ENCODE measurements around the gene CHRNA10. TPM values are rescaled to one million over a fixed set of nuclear protein-coding genes. Genes with fewer than 3 reads are reported as not detected.

The CHRNA10 gene
- polyA plus RNA-seq, 12 donors, result 2.4 to 6.3 (median 3.8) TPM; not detected in 1

DNA sequence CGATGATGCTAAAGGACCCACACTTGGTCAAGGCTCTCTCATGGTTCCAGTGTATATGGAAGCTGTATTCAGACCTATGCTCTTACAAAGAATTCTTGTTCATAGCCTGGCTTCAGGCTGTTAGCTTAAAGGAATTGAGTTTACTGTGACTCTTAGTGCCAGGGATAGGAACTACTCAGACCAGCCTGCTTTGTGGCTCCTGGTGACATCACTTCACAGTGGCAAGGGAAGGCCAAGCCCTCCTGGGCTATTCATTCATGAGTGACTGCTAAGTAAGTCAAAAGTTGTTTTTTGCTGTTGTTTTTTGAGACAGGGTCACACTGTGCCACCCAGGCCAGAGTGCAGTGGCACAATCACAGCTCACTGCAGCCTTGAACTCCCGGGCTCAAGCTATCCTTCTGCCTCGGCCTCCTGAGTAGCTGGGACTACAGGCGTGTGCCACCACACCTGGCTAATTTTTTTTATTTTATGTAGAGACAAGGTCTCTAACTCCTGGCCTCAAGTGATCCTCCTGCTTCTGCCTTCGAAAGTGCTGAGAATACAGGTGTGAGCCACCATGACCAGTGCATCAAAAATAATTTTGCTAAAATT lies 39.0 kb downstream of the CHRNA10 start:
- no peak for DNase-seq

DNA sequence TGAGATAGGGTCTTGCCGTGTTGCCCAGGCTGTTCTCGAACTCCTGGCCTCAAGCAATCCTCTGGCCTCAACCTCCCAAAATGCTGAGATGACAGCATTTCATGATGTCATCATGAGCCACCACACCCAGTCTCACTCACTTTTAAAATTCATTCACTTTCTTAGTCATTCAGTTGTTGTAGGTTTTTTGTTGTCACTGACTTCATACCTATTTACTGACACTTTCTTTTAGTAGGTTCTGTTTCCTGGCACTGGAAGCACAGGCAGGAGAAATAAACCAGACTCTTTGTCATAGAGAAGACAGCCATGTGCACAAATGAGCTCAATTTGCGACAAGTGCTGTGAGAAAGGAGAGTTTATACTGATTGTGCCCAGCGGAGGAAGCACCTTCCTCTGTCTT lies 39.9 kb downstream of the CHRNA10 start:
- no peak for DNase-seq

DNA sequence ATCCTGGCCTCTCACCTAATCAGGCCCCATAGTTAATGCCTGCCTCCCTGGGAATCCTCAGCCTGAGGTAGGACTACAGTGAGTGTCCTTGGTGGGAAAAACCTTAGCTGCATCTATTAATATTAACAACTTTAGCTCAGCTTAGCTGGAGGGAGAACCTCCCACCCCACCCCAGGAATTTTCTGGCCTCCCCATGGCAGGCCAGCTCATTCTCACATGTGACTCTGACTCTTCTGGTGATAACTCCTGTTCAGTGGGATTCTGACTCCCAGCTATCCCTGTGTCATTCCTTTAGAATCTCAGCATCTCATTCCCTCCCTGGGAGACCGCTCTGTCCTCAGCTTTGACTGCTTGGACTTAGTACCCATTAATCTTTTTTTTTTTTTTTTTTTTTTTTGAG lies 43.9 kb downstream of the CHRNA10 start:
- no peak for DNase-seq

DNA sequence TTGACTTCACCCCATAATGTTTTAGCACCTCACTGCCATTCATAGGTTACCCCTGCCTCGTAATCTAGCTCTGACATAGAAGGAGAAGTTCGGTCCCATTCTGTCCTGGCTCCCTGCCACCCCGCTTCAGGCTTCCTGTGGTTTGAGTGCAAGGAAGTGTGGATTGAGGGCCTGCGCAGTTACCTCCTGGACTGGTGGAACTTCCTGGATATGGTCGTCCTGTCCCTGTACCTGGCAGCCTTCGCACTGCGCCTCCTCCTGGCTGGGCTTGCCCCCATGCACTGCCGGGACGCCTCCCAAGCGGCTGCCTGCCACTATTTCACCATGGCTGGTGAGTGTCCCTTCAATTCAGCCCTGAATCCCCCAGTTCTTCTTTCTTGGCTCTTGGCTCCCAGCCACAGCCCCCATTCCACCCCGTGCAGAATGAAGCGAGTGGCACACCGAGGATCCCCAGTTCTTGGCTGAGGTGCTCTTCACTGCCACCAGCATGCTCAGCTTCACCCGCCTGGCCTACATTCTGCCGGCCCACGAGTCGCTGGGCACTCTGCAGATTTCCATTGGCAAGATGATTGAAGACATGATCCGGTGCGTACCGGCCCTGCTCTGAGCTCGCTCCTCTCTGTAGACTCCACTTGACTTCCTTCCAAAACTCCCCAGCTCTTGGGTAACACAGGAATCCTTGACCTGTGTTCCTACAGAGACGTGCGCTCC lies 44.8 kb downstream of the CHRNA10 start:
- no peak for DNase-seq

DNA sequence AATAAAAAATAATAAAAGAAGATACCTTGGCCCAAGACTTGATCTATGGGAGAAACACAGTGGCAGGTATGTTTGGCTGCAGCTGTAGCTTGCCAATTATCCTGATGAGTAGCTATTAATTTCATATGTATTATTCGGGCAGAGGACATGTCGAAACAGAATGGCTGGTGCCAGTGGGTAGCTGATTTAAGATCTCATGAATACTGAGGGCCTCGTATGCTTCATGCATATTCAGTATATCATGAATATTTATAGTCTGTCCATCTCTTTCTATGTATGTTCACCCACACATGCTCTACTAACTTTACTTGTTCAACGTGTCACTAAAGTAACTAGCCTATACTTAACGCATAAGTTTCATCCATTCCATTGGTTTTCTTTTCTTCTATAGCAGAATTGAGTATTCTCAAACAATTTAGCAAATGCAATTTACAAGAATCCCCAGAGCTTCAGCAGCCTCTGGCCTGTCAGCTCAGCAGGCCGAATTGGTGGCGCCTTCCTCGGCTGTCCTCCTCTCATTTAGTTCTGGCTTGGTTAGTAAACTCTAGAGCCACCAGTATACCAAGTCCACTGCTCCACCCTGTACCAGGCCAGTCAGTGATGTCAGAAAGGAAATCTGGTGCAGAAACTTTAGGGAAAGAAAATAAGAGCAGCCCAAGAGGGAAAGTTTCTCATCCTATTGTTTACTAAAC lies 47.3 kb downstream of the CHRNA10 start:
- no peak for DNase-seq

DNA sequence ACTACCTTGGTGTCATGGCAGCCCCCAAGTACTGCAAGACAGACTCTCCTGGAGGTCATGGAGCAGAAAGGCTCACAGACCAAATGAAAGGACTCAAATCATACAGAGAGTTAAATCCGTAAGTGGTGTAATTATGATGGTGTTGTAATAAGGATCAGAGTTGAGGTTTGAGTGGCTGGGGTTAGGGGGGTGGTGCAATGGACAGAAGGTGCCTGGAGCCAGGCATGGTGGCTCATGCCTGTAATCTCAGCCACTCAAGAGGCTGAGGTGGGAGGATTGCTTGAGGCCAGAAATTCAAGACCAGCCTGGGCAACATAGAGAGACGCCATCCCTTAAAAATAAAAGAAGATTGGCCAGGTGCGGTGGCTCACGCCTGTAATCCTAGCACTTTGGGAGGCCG lies 48.1 kb downstream of the CHRNA10 start:
- DNase-seq, result no peak

DNA sequence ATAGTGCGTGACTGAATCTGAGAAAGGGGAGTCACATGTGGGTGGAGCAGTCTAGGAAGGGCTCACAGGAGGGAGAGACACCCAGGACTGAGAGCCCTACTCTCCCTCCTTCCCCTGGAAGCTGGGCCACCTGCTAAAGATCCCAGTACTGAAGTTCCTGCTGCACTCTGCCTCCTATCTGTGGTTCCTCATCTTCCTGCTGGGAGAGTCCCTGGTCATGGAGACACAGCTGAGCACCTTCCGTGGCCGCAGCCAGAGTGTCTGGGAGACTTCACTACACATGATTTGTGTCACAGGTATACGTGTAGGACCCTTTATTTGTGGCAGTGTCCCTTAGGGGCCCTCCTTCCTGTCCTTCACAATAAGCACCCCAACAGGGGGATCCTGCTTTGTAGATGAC lies 48.7 kb downstream of the CHRNA10 start:
- DNase-seq, result no peak

DNA sequence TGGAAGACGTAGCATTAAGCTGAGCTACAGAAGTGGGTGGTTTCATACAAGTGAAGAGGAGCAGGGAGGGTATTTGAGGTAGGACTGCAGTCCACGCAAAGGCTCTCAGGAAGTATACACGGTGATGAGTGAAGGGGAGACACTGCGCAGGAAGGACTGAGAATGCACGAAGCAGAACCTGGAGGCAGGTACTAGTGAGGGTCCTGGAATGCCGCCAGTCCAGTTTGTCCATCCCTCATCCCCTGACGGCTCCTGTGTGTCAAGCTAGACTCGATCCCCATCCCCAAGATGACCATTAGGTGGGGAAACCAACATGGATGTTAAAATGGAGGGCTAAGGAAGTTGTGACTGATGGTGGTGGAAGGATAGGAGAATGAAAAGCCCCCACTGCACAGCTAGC lies 53.2 kb downstream of the CHRNA10 start:
- DNase-seq, result no peak

DNA sequence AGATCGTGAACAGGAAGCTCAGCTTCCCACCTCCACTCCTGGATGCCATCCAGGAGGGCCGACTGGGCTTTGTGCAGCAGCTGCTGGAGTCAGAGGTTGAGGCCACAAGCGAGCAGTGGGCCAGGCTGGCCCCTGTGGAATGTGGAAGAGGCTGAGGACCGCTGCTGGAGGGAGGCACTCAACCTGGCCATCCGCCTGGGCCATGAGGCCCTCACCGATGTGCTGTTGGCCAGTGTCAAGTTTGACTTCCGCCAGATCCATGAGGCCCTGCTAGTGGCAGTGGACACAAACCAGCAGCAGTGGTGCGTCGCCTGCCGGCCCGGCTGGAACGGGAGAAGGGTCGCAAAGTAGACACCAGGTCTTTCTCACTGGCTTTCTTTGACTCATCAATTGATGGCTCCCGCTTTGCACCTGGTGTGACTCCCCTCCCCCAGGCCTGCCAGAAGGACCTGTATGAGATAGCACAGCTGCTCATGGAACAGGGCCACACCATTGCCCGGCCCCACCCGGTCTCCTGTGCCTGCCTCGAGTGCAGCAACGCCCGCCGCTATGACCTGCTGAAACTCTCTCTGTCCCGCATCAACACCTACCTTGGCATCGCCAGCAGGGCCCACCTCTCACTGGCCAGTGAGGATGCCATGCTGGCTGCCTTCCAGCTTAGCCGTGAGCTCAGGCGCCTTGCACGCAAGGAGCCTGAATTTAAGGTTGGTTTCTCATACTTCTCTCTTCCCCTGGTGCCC lies 54.3 kb downstream of the CHRNA10 start:
- DNase-seq, result peak; percentile 30

DNA sequence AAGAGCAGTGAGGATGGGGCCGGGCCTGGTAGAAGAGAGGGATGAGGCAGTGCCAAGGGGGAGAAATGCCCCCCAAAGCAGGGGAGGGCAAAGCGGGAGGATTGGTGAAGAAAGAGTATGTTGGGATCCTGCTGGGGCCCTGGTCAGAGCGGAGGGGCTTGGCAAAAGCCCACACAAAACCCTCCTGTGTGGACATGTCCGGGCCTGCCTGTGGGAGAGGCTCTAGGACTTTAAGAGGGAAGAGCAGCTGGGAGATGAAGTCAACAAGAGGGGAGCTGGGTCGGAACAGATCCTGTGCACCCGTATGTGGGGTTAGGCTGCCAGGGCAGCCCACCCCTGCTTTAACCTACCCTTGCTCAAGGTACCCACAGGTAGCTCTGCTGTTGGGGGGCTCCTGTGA lies 55.2 kb downstream of the CHRNA10 start:
- DNase-seq, result no peak

Other genes starting within 250 kb of the CHRNA10 start
- 1 to 10 TPM in 10 of 12 donors, not detected in 2; 1.7 to 4.9 (median 2.9) TPM for gene ART5, start 29.4 kb downstream of the CHRNA10 start, polyA plus RNA-seq (ENCODE audit: insufficient read length in 12 of 12)
- gene ART1, start 26.3 kb downstream of the CHRNA10 start, polyA plus RNA-seq (ENCODE audit: insufficient read length in 12 of 12), result 10 to 100 TPM in 1 of 12 donors, 1 to 10 TPM in 9, not detected in 2; 3.0 to 10.7 (median 6.3) TPM
- 10 to 100 TPM in 11 of 12 donors, not detected in 1; 36.0 to 64.0 (median 40.9) TPM for gene NUP98, start 126.2 kb upstream of the CHRNA10 start, polyA plus RNA-seq (ENCODE audit: insufficient read length in 12 of 12)
- 10 to 100 TPM in 11 of 12 donors, not detected in 1; 16.3 to 31.6 (median 20.7) TPM for gene PGAP2, start 137.2 kb upstream of the CHRNA10 start, polyA plus RNA-seq (ENCODE audit: insufficient read length in 12 of 12)
- gene RHOG, start 169.6 kb upstream of the CHRNA10 start, polyA plus RNA-seq (ENCODE audit: insufficient read length in 12 of 12), result 10 to 100 TPM in 11 of 12 donors, not detected in 1; 17.9 to 40.1 (median 25.4) TPM
- gene STIM1, start 184.3 kb upstream of the CHRNA10 start, polyA plus RNA-seq (ENCODE audit: insufficient read length in 12 of 12), result 100 to 1,000 TPM in 6 of 12 donors, 10 to 100 TPM in 5, not detected in 1; 55.0 to 120 (median 103) TPM

Data from muscle of arm (tissue), 12 donors.